ENCODE results near the gene CFDP1. TPM values are rescaled to one million over a fixed set of nuclear protein-coding genes. Genes with fewer than 3 reads are reported as not detected.

The CFDP1 gene
- total and polyA plus RNA-seq, 2 of the 13 experiments (the other 11 are each of a cell fraction or from before 2014, with no cell fraction given), result 78.6 to 153 TPM

- peak; percentile 95 for TF ChIP-seq ZNF121 (CRISPR knock-in tag; IDR thresholded peaks at IDR 0.05)
- TF ChIP-seq CTCF (CRISPR knock-in tag; IDR thresholded peaks at IDR 0.05), result peak; percentile 55
- TF ChIP-seq SALL2 (CRISPR knock-in tag; IDR thresholded peaks at IDR 0.05), result no peak
- TF ChIP-seq FOXA1 (IDR thresholded peaks at IDR 0.05), result no peak
- TF ChIP-seq FOXA1 (CRISPR knock-in tag; IDR thresholded peaks at IDR 0.05), result no peak
- TF ChIP-seq MEIS2 (CRISPR knock-in tag; IDR thresholded peaks at IDR 0.05), result no peak
- no peak for TF ChIP-seq PPARG (CRISPR knock-in tag; conservative IDR thresholded peaks at IDR 0.05)
- TF ChIP-seq ZNF614 (CRISPR knock-in tag; IDR thresholded peaks at IDR 0.05; ENCODE audit: borderline replicate concordance), result no peak
- TF ChIP-seq MXD4 (CRISPR knock-in tag; IDR thresholded peaks at IDR 0.05), result no peak
- TF ChIP-seq CREB3 (CRISPR knock-in tag; IDR thresholded peaks at IDR 0.05), result no peak
- 0 out of 2 replicates have a peak, but pooled peaks have one; percentile 30 for TF ChIP-seq KDM1A (CRISPR knock-in tag; IDR thresholded peaks at IDR 0.05)
- no peak for TF ChIP-seq KDM4B (CRISPR knock-in tag; IDR thresholded peaks at IDR 0.05)
- TF ChIP-seq ARHGAP35 (CRISPR knock-in tag; IDR thresholded peaks at IDR 0.05; ENCODE audit: borderline replicate concordance), result no peak
- TF ChIP-seq STAG1 (CRISPR knock-in tag; IDR thresholded peaks at IDR 0.05), result peak; percentile 39
- TF ChIP-seq SOX6 (IDR thresholded peaks at IDR 0.05), result no peak
- TF ChIP-seq SOX6 (CRISPR knock-in tag; IDR thresholded peaks at IDR 0.05), result no peak
- TF ChIP-seq ZSCAN20 (CRISPR knock-in tag; IDR thresholded peaks at IDR 0.05; ENCODE audit: borderline replicate concordance), result no peak
- no peak for TF ChIP-seq KAT2B (IDR thresholded peaks at IDR 0.05; ENCODE audit: borderline replicate concordance, low read depth, low read length)
- TF ChIP-seq TEAD2 (CRISPR knock-in tag; IDR thresholded peaks at IDR 0.05), result no peak
- no peak for TF ChIP-seq TFDP1 (CRISPR knock-in tag; IDR thresholded peaks at IDR 0.05; ENCODE audit: borderline replicate concordance)
- no peak for TF ChIP-seq SIN3A (IDR thresholded peaks at IDR 0.05; ENCODE audit: borderline replicate concordance, low read depth, low read length)
- no peak for TF ChIP-seq FOXP1 (IDR thresholded peaks at IDR 0.05)
- TF ChIP-seq FOXP1 (CRISPR knock-in tag; IDR thresholded peaks at IDR 0.05), result no peak
- TF ChIP-seq UBTF (CRISPR knock-in tag; IDR thresholded peaks at IDR 0.05), result no peak
- no peak for TF ChIP-seq ZNF280D (CRISPR knock-in tag; IDR thresholded peaks at IDR 0.05)
These were observed 48.2 kb upstream of the CFDP1 start (continued) for GRCh38 chr16:75481475-75481874.

Measured in HepG2 (cell line).